ENCODE data around the gene P3H3. TPM values are rescaled to one million over a fixed set of nuclear protein-coding genes. Genes with fewer than 3 reads are reported as not detected.

The P3H3 gene, protein sequence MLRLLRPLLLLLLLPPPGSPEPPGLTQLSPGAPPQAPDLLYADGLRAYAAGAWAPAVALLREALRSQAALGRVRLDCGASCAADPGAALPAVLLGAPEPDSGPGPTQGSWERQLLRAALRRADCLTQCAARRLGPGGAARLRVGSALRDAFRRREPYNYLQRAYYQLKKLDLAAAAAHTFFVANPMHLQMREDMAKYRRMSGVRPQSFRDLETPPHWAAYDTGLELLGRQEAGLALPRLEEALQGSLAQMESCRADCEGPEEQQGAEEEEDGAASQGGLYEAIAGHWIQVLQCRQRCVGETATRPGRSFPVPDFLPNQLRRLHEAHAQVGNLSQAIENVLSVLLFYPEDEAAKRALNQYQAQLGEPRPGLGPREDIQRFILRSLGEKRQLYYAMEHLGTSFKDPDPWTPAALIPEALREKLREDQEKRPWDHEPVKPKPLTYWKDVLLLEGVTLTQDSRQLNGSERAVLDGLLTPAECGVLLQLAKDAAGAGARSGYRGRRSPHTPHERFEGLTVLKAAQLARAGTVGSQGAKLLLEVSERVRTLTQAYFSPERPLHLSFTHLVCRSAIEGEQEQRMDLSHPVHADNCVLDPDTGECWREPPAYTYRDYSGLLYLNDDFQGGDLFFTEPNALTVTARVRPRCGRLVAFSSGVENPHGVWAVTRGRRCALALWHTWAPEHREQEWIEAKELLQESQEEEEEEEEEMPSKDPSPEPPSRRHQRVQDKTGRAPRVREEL
- 16.4 and 16.8 TPM in 2 replicates for total RNA-seq (2014; rRNA removed; shearing (Covaris generic))
- 91.8 and 103 TPM in 2 replicates for polyA plus RNA-seq (2014; cell fraction: nucleus; rRNA removed)

DNA sequence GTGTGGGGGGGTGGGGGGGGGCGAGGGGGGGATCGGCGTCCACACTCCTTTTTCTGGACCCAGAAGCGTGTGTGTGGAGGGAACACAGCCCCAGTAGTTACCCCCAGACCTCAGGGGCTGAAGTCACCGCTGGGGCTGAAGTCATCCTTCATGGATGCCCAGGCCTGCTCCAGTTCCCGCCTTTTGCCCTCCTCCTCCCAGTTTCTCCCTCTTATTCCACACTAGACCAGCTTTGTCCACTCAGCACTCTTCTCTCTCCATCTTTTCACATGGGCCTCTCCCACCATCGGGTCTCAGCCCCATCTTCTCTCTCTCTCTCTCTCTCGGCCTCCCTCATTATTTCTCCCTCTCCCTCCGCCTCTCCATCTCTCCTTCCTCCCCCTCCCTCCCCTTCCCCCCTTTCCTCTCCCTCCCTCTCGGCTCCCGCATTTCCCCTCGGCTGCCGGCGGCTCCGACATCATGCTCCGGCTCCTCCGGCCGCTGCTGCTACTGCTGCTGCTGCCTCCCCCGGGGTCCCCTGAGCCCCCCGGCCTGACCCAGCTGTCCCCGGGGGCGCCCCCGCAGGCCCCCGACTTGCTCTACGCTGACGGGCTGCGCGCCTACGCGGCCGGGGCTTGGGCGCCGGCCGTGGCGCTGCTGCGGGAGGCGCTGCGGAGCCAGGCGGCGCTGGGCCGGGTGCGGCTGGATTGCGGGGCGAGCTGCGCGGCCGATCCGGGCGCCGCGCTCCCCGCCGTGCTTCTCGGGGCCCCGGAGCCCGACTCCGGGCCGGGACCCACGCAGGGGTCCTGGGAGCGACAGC is at the start of gene P3H3:
TSS of gene P3H3 (plus strand) at position 426 of the 799 bp plus-strand sequence. CDS start at position 460, 34 bp downstream.
- peak; percentile 23 for DNase-seq (ENCODE audit: extremely low read depth, low read depth)

DNA sequence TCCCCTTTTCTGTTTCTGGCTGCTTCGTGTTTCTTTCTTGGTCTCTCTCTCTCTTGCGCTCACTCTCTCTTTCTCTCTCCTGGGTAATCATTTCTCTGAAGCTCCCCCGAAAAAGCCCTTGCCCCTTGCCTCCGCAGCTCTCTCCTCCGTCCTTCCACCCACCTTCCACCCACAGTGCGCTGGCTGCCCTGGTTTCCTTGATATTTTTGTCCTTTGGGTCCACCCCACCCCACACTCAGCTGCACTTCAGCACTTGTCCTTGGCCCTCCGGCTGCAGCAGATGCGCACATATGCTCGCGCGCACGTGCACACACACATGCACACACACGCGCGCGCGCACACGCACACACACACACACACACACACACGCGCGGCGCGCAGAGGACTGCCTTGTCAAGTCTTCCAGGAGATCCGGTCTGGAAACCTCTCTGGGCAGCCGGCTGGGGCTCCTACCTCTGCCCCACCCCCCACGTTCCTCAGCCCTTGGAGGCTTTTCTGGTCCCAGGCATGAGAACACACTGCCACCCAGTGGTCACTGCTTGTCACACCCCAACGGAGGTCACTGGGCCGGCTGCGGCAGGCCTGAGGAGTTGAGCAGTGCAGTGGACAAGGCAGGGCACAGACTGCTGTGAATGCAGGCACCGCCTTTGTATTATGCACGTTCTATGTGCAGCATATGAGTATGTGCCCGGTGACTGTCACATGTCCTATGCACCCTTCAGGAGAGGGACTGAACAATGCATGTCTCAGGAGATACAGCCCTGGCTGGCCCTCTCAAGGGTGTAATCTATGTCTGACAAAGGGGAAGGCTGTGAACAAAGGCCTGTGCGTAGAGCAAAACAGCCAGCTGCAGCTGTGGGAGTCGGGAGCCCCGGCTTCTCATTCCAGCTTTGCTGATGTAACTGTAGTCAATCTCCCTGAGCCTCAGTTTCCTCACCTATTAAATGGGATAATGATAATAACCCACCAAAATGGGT is 49.3 kb upstream of the P3H3 start:
- DNase-seq (ENCODE audit: extremely low read depth, low read depth): peak; percentile 88

DNA sequence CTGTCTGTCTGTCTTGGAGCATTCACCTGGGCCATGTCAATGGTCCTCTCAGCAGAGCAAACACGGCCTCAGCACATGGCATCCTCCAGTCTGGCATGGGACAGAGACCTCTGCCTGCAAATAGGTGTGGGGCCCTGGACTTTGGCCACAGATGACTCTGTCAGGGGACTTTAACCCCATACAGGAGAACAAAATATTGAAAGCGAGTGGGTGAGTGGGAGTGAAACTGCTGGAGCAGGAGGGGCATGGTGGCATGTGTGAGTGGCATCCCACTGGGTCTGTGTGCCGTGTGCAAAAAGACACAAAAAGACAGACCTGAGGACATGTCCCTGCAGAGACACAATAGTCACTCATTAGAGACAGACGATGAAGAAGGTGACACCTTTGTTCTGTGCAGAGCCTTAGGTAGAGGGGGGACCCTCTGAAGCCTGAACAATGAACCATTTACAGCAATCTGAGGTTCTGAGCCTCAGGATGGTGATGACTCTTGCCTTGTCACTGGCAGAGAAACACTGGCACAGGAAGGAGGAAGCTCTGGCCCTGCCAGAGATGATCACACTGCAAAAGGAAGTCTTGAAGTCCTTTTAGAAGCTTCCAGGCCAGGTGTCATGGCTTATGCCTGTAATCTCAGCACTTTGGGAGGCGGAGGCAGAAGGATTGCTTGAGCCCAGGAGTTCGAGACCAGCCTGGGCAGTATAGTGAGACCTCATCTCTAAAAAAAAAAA is 48.3 kb upstream of the P3H3 start:
- no peak for DNase-seq (ENCODE audit: extremely low read depth, low read depth)

DNA sequence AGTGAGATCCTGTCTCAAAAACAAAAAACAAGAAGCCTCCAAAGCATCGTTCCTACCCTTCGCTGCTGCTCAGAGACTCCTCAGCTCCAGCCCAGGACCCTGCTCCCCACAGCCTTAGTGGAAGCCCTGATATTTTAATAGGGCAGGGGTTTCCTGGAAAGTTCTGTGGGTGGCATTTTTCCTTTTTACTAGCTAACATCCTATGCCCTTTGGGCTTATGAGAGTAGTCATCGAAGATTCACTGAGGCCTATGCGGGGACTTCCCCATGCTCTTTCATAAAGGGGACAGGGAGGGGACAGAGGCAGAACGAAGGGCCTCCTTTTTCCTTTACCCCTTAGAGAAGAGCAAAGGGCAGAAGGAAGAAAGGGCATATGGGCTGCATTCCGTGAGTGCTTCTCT is 47.6 kb upstream of the P3H3 start:
- DNase-seq (ENCODE audit: extremely low read depth, low read depth): no peak

DNA sequence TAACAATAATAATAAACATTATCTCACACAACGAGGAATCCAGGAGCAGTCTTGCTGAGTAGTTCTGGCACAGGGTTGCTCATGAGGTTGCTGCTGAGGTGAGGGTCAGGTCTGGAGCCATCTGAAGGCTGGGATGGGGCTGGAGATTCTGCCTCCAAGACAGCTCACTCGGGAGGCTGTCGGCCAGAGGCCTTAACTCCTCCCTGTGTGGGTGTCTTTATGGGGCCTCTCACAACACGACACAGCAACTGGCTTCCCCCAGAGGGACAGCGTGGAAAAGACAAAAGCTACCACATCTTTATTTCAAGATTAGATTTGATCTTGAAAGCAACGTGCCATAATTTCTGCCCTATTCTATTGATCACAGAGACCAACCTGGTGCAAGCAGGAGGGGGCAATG is 46.1 kb upstream of the P3H3 start:
- DNase-seq (ENCODE audit: extremely low read depth, low read depth): no peak

DNA sequence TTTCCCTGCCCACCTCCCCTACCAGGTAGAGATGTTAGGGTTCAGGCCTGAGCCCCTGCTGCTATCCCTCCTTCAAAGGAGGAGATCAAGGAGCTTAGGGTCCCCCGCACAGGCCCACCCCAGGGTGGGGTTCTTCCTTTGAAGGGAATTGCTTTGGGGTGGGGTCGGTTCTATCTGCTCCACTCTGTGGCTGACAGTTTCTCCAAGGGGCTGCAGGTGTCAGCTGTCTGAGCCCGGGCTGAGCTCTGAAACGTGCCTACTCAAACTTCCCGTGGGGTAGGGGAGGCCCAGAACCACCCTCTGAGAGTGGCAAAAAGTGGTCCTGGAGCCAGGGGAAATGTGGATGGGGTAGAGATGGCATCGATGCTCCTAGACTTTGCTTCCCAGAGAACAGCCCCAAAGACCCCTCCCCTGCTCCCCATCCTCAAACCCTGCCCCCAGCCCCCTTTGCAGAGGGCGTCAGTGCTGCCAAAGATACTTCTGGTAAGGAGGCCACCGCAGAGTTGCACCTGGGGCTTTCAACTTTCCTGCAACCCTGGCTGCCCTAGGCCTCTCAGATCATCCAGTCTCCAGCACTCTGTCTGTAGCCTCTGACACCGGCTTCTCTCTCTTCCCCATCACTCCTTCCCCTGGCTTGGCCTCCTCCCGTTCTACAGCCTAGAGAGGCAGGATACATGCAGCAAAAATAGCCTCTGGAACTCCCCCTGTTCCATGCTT is 45.2 kb upstream of the P3H3 start:
- no peak for DNase-seq (ENCODE audit: extremely low read depth, low read depth)

DNA sequence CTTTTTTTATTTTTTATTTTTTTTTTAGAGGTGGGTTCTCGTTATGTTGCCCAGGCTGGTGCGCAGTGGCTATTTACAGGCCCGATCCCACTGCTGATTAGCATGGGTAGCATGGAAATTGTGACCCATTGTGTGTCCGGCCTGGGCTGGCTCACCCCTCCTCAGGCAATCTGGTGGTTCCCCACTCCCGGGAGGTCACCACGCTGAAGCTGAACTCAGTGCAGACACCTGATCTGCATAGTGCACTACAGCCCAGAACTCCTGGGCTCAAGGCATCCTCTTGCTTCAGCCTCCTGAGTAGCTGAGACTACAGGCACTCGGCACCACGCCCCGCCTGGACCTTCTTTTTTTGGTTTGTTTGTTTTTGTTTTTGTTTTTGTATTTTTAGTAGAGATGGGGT is 44.4 kb upstream of the P3H3 start:
- no peak for DNase-seq (ENCODE audit: extremely low read depth, low read depth)

DNA sequence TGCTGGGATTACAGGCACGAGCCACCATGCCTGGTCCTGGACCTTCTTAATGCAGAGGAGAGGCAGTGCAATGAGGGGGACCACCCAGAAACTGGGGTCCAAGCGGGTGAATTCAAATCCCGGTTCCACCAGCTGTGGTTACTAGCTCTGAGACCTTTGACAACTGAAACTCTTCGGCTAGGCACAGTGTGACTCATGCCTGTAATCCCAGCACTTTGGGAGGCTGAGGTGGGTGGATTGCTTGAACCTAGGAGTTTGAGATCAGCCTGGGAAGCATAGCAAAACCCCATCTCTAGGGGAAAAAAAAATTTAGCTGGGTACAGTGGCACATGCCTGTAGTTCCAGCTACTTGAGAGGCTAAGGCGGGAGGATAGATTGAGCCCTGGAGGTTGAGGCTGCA is 43.9 kb upstream of the P3H3 start:
- DNase-seq (ENCODE audit: extremely low read depth, low read depth): no peak

DNA sequence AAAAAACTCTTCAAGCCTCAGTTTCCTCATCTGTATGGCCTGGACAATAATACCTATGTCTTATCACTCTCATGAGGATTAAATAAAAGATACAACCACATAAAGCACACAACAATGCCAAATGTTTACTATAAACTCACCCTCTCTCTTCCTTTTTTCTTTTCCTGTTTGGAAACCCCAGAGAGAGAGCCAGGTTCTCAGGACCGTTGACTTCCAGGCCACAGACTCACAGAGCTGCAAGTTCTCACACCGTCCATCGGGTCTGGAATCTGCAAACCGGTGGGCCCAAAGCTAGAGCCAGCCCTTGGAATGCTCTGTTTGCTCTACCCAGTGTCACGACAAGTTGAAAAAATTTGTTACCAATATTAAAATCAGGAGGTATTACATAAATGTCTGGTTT is 43.4 kb upstream of the P3H3 start:
- DNase-seq (ENCODE audit: extremely low read depth, low read depth): no peak

DNA sequence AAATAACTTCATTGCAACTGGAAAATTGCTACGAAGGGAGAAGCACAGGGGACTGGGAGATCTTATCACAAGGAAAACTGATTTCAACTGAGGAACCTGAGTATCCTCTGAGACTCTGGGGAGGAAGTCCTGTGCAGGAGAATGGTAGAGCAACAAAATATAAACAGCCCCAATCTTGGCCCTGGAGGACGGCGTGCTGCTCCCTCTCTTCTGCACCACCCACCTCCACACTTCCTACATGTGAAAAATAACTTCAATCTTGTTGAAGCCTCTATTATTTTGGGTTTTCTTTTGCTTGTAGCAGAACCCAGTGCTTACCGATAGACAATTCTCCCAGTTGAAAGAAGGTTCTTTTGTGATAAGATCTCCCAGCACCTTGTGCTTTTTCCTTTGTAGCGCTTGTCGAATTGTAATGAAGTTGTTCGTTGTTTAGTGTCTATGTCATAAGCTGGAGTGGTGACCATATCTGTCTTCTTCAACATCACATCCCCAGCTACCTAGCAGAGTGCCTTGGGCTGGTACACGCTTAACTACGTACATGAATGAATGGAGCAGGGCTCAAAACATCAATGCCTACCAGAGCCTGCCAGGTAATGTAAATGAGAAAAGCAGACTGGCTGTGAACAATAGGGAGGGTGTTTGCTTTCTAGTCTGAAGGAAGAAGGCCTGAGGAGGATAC is 41.7 kb upstream of the P3H3 start:
- no peak for DNase-seq (ENCODE audit: extremely low read depth, low read depth)

DNA sequence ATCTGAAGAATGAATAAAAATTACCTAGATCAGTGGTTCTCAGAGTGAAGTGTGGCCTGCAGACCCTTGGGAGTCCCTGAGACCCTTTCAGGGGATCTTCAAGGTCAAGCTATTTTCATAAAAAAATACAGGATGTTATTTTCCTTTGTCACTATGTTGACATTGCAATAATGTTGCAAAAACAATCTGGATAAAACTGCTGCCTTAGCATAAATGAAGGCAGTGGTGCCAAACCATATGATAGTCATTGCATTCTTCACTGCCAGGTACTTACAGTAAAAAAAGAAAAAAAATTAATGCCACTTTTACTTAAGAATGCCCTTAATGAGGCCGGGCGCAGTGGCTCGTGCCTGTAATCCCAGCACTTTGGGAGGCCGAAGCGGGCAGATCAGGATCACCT is 40.9 kb upstream of the P3H3 start:
- DNase-seq (ENCODE audit: extremely low read depth, low read depth): no peak

DNA sequence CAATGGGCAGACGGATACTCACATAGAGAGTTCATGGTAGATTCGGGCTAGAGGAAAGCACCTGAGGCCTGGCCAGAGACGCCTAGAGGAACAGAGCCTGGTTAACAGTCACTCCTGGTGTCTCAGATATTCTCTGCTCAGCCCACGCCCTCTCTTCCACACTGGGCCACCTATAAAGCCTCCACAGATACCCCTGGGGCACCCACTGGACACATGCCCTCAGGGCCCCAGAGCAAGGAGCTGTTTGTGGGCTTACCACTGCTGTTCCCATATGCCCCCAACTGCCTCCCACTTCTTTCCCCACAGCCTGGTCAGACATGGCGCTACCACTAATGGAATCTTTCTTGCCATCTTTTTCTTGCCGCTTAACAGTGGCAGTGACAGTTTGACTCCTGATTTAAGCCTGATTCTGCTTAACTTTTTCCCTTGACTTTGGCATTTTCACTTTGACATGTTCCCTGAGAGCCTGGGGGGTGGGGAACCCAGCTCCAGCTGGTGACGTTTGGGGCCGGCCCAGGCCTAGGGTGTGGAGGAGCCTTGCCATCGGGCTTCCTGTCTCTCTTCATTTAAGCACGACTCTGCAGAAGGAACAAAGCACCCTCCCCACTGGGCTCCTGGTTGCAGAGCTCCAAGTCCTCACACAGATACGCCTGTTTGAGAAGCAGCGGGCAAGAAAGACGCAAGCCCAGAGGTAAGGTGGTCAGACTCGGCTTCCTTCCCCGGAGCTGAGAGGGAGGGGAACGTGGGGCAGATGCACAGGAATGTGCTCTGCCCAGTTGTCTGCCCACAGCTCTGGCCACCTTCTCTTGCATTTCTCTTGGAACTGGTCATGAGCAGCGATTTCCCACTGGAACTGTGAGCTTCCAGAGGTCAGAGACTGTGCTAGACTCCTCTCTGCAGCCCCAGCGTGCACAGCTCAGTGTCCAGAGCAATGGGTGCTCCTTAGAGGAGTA is 39.0 kb upstream of the P3H3 start, which contains the start of gene CD4:
TSS of gene CD4 (plus strand) at position 557 of the 953 bp plus-strand sequence. CDS start 10,611 bp downstream, outside the sequence.
- no peak for DNase-seq (ENCODE audit: extremely low read depth, low read depth)

DNA sequence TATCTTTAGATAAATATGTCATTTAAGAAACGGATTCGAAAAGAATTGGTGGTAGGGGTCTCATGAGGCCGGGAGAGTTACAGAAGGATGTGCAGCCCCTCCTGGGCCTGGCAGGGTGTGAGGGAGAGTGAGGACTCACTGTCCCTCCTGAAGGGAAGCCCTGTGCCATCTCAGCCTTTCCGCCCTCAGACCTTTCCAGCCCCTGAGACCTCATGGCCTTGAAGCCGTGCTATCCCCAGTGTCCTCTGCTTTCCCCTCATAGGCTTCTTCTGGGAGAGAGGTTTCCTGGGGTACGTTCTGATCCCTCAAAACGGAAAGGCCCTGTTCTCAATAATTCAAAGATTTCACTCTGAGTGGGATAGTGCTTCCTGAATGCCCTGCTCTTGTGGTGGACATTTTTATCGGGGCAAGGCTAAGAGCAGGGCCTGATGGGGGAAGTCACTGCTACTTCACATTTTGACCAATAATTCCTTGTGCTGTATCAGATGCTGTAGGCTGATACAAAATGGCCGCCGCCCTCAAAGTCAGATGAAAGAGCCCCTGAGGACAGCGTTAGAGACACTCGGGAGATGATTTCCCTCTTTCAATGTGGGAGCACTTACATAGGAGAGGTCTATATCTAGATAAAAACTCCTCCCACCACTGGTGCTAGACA is 37.6 kb upstream of the P3H3 start:
- no peak for DNase-seq (ENCODE audit: extremely low read depth, low read depth)

DNA sequence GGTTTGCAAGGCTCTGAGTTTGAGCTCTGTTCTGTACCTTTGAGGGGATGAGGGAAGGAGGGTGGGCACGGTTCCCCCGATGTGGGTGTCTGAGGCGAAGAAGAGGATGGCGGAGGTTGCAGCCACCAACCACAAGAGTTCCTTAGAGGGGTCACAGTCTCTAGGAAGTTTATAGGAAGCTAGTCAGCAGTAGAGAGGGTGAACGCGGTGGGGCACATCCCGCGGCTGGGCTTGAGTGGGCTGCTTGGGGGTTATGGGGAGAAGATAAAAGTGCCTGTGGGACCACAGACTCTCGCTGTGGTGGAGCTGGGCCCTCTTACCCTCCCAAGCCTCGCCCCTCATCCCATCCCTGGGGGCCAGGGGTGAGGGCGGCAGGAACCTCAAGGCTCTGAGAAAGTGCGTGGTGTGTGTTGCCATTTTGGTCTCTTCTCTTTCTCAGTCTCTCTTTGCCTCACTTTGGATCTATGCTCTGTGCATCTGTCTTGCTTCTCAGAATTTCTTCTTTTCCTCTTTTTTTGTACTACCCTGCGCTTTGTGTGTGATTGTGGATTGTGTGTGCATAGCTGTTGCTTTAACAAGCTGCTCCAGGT is 36.2 kb upstream of the P3H3 start:
- no peak for DNase-seq (ENCODE audit: extremely low read depth, low read depth)

DNA sequence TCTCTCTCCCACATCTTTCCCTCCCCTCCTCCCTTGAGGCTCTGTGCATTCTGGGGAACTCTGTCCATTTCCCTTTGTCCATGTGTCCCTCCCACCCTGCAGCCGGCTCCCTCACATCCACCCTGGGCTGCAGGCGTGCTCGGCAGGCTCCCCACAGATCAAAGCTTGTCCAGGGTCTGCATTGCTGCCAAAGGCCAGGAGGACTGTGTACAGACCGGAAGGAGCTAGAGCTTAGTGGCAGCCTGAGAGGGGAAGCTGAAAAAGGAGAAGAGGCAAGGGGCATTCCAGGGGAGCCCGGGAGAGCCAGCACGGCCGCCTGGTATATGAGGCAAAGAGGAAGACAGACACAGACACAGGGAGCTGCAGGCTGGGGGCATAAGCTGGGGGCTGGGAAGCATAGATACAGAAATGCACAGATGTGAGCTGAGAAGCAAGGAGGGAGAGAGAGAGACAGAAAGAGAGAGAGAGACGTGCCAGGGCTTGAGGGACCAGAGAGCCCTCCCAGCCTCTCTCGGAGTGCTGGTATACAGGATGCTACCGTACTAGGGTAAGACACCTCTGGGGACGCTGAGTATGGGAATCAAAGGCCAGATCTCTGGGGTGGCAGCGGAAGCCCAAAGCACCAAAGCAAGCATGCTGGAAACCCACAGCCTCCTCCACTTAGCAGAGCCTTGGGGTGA is 35.5 kb upstream of the P3H3 start:
- no peak for DNase-seq (ENCODE audit: extremely low read depth, low read depth)

All from NCI-H460 (cell line).